Stimulated activated effector memory CD8-positive, alpha-beta T cell treated with anti-CD3 and anti-CD28 coated beads, Interleukin-12 subunit alpha, Interleukin-12 subunit beta, amount 100 ng/mL, for 72 hours (primary cell): ENCODE measurements around the gene TMEM214.

Experiments
- ATAC-seq: fragments of 150-1000 bp; cut with Tn5 transposase; 2 replicates; pipeline ENCODE4 v1.10.0; 2021
- DNase-seq, 2 donors: peaks; one replicate each; pipeline ENCODE4 v3.0.0; 2021 to 2022; ENCODE audit warnings: low spot score in 2 of 2
- H3K27ac Mint-ChIP-seq: one replicate; pipeline ENCODE4 v1.8.0; 2022; ENCODE audit warnings: mild to moderate bottlenecking, mixed read lengths
- H3K36me3 Mint-ChIP-seq: one replicate; pipeline ENCODE4 v1.8.0; 2022; ENCODE audit warnings: mild to moderate bottlenecking, mixed read lengths
- H3K4me1 Mint-ChIP-seq: one replicate; pipeline ENCODE4 v1.8.0; 2022; ENCODE audit warnings: mixed read lengths
- H3K4me3 Mint-ChIP-seq: one replicate; pipeline ENCODE4 v1.8.0; 2022; ENCODE audit warnings: mild to moderate bottlenecking, mixed read lengths
- H3K9me3 Mint-ChIP-seq: one replicate; pipeline ENCODE4 v1.8.0; 2022; ENCODE audit warnings: mixed read lengths

Gene TMEM214

GRCh38 chr2:27042985-27043634 lies 10.3 kb downstream of the TMEM214 start:
- no peak overlapping the region for H3K27ac Mint-ChIP-seq
- DNase-seq, result no peak
- H3K9me3 Mint-ChIP-seq, result no peaks in the 10 kb centered on the region
- no peak for ATAC-seq
- no peak overlapping the region for H3K4me3 Mint-ChIP-seq
- H3K36me3 Mint-ChIP-seq, result peaks cover 71% of the 10 kb centered on the region
- H3K4me1 Mint-ChIP-seq, result peaks cover 21% of the 10 kb centered on the region

- DNase-seq (peak; percentile 57 to 85), ATAC-seq (peak; percentile 42)
- Mint-ChIP-seq H3K4me1 (peaks cover 34% of the 10 kb centered on the region), H3K9me3 (no peaks in the 10 kb centered on the region), H3K36me3 (peaks cover 44% of the 10 kb centered on the region), H3K27ac (peak overlapping the region; percentile 100), H3K4me3 (peak overlapping the region; percentile 93)
Measured at GRCh38 chr2:27049422-27050280, 16.9 kb downstream of the TMEM214 start.

- no peaks in the 10 kb centered on the region for H3K9me3 Mint-ChIP-seq
- H3K27ac Mint-ChIP-seq, result peak overlapping the region; percentile 100
- peak overlapping the region; percentile 93 for H3K4me3 Mint-ChIP-seq
- peaks cover 43% of the 10 kb centered on the region for H3K36me3 Mint-ChIP-seq
- H3K4me1 Mint-ChIP-seq, result peaks cover 34% of the 10 kb centered on the region
- ATAC-seq (peak; percentile 74), DNase-seq (peak; percentile 92 to 99)
Measured at GRCh38 chr2:27050281-27050995, 17.7 kb downstream of the TMEM214 start.

DNA sequence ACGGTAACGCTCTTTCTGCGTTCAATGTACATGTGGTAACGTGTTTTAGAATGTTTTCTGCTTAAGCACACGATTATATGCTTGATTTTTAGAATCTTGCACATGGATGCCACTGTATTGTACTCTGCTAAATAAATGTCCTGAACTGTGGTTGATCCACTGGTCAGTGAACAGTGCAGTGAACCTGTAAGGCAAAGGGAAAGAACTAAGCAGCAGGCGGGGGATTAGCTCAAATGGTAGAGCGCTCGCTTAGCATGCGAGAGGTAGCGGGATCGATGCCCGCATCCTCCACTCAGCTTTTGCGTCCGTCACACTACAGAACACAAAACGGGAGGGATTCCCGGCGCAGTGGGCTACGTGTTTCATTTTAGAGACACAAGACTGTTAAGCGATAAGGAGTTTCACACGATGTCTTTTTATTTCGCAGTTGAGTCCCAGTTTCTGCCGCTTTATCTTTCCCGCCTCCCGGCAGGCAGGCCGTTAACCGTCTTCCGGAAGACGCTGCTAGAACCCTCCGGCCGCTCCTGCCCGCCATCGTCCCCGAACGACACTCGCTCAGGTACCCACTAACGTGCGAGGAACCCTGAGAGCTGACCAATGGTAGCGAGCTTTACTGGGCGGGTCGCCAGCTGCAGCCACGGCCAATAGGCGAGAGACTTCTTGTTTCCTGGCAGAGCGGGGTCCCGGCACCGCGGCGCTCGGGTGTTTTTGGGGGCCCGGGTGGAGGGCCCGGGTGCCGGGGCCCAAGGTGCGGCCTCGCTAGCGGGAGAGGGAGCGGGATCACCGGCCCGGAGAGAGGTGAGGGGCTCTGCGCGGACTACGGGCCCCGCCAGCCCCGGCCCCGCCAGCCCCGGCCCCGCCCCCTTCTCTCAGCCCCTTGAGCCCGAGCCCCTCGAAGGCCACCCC lies 18.5 kb downstream of the TMEM214 start, which contains the start of gene AGBL5:
Gene AGBL5 (plus strand): TSS at position 673 of the 906 bp plus-strand sequence. CDS start 1,291 bp downstream, outside the sequence.
- Mint-ChIP-seq H3K27ac (peak within 1 kb of the TSS; percentile 100), H3K36me3 (peaks cover 45% of the 10 kb centered on the region), H3K4me3 (peak within 1 kb of the TSS; percentile 93), H3K9me3 (no peaks in the 10 kb centered on the region), H3K4me1 (peaks cover 34% of the 10 kb centered on the region)
- ATAC-seq, result peak; percentile 87
- DNase-seq, result peak; percentile 88 to 98

- DNase-seq (no peak), ATAC-seq (no peak)
- Mint-ChIP-seq H3K36me3 (peaks cover 53% of the 10 kb centered on the region), H3K4me1 (peaks cover 34% of the 10 kb centered on the region), H3K4me3 (peak overlapping the region; percentile 93), H3K9me3 (no peaks in the 10 kb centered on the region), H3K27ac (peak overlapping the region; percentile 100)
Measured at GRCh38 chr2:27051902-27052645, 19.3 kb downstream of the TMEM214 start.

- DNase-seq (no peak), ATAC-seq (no peak)
- Mint-ChIP-seq H3K4me1 (peaks cover 29% of the 10 kb centered on the region), H3K9me3 (no peaks in the 10 kb centered on the region), H3K4me3 (peak overlapping the region; percentile 22), H3K36me3 (peaks cover 63% of the 10 kb centered on the region), H3K27ac (peak overlapping the region; percentile 50)
Measured at GRCh38 chr2:27053321-27053720, 20.6 kb downstream of the TMEM214 start.

DNA sequence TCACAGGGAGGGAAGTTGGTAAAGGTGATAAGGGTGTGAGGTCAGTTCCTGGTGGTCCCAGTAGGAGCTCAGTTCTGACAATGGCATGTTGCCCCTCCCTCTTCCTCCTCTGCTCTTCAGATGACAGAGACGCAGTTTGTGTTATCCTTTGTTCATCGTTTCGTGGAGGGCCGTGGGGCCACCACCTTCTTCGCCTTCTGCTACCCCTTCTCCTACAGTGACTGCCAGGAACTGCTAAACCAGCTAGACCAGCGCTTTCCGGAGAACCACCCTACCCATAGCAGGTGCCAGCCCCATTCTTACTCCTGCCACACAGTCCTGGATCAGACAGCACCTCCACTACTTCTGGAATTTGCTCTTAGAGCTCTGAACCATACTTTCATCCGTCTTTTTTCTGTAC lies 21.0 kb downstream of the TMEM214 start:
- no peak overlapping the region for H3K4me3 Mint-ChIP-seq
- DNase-seq (no peak), ATAC-seq (no peak)
- no peaks in the 10 kb centered on the region for H3K9me3 Mint-ChIP-seq
- peak overlapping the region; percentile 15 for H3K27ac Mint-ChIP-seq
- H3K4me1 Mint-ChIP-seq, result peaks cover 29% of the 10 kb centered on the region
- peaks cover 65% of the 10 kb centered on the region for H3K36me3 Mint-ChIP-seq

GRCh38 chr2:27054721-27055120 lies 22.0 kb downstream of the TMEM214 start:
- H3K9me3 Mint-ChIP-seq, result no peaks in the 10 kb centered on the region
- H3K27ac Mint-ChIP-seq, result peak overlapping the region; percentile 67
- no peak for DNase-seq
- peaks cover 24% of the 10 kb centered on the region for H3K4me1 Mint-ChIP-seq
- no peak for ATAC-seq
- H3K36me3 Mint-ChIP-seq, result peaks cover 74% of the 10 kb centered on the region
- H3K4me3 Mint-ChIP-seq, result no peak overlapping the region

DNA sequence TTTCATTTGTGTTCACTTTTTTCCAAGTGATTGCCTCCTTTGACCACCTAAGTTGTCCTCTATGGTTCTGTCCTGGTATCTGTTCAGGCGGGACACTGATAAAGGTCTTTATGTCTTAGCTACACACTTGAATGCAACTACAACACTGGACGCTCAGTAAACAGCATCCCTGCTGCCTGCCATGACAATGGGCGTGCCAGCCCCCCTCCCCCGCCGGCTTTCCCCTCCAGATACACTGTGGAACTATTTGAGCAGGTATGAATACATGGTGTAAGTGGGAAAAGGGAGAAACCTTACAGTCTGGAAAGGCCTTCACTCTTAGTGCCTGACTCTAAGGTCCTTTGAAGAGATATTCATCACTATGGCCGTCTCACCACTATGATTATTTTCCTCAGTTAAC lies 24.4 kb downstream of the TMEM214 start:
- ATAC-seq (no peak), DNase-seq (no peak)
- Mint-ChIP-seq H3K9me3 (no peaks in the 10 kb centered on the region), H3K4me1 (peaks cover 4% of the 10 kb centered on the region), H3K36me3 (peaks cover 72% of the 10 kb centered on the region), H3K27ac (no peak overlapping the region), H3K4me3 (no peak overlapping the region)

GRCh38 chr2:27058210-27058609 lies 25.4 kb downstream of the TMEM214 start:
- no peak for DNase-seq
- H3K27ac Mint-ChIP-seq, result peak overlapping the region; percentile 37
- no peak overlapping the region for H3K4me3 Mint-ChIP-seq
- H3K36me3 Mint-ChIP-seq, result peaks cover 79% of the 10 kb centered on the region
- H3K4me1 Mint-ChIP-seq, result no peaks in the 10 kb centered on the region
- no peaks in the 10 kb centered on the region for H3K9me3 Mint-ChIP-seq
- no peak for ATAC-seq

GRCh38 chr2:27059141-27059820 lies 26.5 kb downstream of the TMEM214 start:
- Mint-ChIP-seq H3K9me3 (no peaks in the 10 kb centered on the region), H3K36me3 (peaks cover 86% of the 10 kb centered on the region), H3K27ac (peak overlapping the region; percentile 37), H3K4me3 (no peak overlapping the region), H3K4me1 (no peaks in the 10 kb centered on the region)
- DNase-seq (no peak), ATAC-seq (no peak)

GRCh38 chr2:27060323-27060722 lies 27.6 kb downstream of the TMEM214 start:
- Mint-ChIP-seq H3K4me3 (no peak overlapping the region), H3K27ac (peak overlapping the region; percentile 12), H3K4me1 (no peaks in the 10 kb centered on the region), H3K36me3 (peaks cover 89% of the 10 kb centered on the region), H3K9me3 (no peaks in the 10 kb centered on the region)
- DNase-seq (no peak), ATAC-seq (no peak)

- no peak for DNase-seq
- Mint-ChIP-seq H3K36me3 (peaks cover 98% of the 10 kb centered on the region), H3K4me3 (no peak overlapping the region), H3K27ac (no peak overlapping the region), H3K9me3 (no peaks in the 10 kb centered on the region), H3K4me1 (peaks cover 36% of the 10 kb centered on the region)
- no peak for ATAC-seq
Measured at GRCh38 chr2:27065128-27065527, 32.4 kb downstream of the TMEM214 start.
